Psoas muscle (tissue), 8 donors: ENCODE results near the gene FAM149A. TPM values are rescaled to one million over a fixed set of nuclear protein-coding genes. Genes with fewer than 3 reads are reported as not detected.

Source experiments
- ATAC-seq, 4 donors: fragments of 200-7000 bp; cut with Tn5 transposase; one replicate each; pipeline ENCODE4 v1.9.1; 2020; ENCODE audit warnings: moderate library complexity in 3 of 4, mild to moderate bottlenecking in 2 of 4
- DNase-seq, 2 donors: peaks; one replicate each; pipeline ENCODE4 v3.0.0-alpha.2; 2020
- H3K27ac ChIP-seq: fragments of 200-600 bp; one replicate; pipeline ENCODE4 v1.8.0; 2022
- H3K27me3 ChIP-seq, 3 donors: fragments of 200-600 bp in 1 of 3; one replicate each; pipeline versions ENCODE4 v1.6.1 to v1.8.0; 2013 to 2022; ENCODE audit warnings: low read length in 2 of 3, mild to moderate bottlenecking in 2 of 3, moderate library complexity in 1 of 3; ENCODE audit not compliant: insufficient read depth in 3 of 3
- H3K36me3 ChIP-seq, 2 donors: fragments of 200-600 bp in 1 of 2; one replicate each; pipeline versions ENCODE4 v1.6.1 to v1.8.0; 2013 to 2022; ENCODE audit warnings: low read depth in 1 of 2, mild to moderate bottlenecking in 1 of 2, moderate library complexity in 1 of 2; ENCODE audit not compliant: insufficient read depth in 1 of 2
- H3K4me1 ChIP-seq: fragments of 200-600 bp; one replicate; pipeline ENCODE4 v1.8.0; 2022
- H3K4me3 ChIP-seq: fragments of 200-600 bp; one replicate; pipeline ENCODE4 v1.8.0; 2022; ENCODE audit warnings: mild to moderate bottlenecking
- H3K9me3 ChIP-seq: fragments of 200-600 bp; one replicate; pipeline ENCODE4 v1.8.0; 2022
- WGBS, 3 donors: extraction: QIAGEN DNeasy Blood & Tissue Kit; methylation state at CpG; one replicate each; pipeline versions ENCODE4 v1.1.6 to v1.1.7; 2013; 5-methylcytosine and 5-hydroxymethylcytosine counted together
- intact Hi-C, 2 donors: fragments of 100-400 bp; cut with DNase I; formaldehyde crosslinking; loops; one replicate each; pipeline versions ENCODE4 v1.11.0 to v1.14.2; 2022
- polyA plus RNA-seq, 3 donors: library from polyadenylated mRNA; stranded (reverse); fragments of 200-250 nt; gene quantifications; one replicate each; pipeline ENCODE4 v1.2.3, GENCODE V29; 2013
- total RNA-seq, 4 donors: library from RNA; stranded (reverse); fragmentation: NEBNext Ultra II Directional in 2 of 4; extraction: Animal tissue kit (Norgen Biotek cat#: 25700) in 2 of 4; gene quantifications; one replicate each; pipeline versions ENCODE4 v1.2.1 to v1.2.4, GENCODE V29; 2021 to 2023
- TF ChIP-seq, protein P1 (sequence below): fragments of 200-600 bp; IDR thresholded peaks from one replicate; pipeline ENCODE4 v1.8.0; 2022; ENCODE audit warnings: antibody characterized with exemption
- donor health status: healthy with polysubstance abuse.
- donor health status: DM: no; HTN: no; CAD: no; lungs with moderate emphysema.
- donor health status: Bipolar disorder and iron deficiency.
- donor health status: healthy.
- donor health status: DM: yes; HTN: yes; CAD: no.
- donor health status: DM: no; HTN: no; CAD: no.
- donor health status: DM: no; HTN: no; CAD: no.
- donor health status: DM: yes; HTN: yes; CAD: no.

The FAM149A gene
- total and polyA plus RNA-seq, 7 donors, result 1.0 to 9.0 (median 5.8) TPM

DNA sequence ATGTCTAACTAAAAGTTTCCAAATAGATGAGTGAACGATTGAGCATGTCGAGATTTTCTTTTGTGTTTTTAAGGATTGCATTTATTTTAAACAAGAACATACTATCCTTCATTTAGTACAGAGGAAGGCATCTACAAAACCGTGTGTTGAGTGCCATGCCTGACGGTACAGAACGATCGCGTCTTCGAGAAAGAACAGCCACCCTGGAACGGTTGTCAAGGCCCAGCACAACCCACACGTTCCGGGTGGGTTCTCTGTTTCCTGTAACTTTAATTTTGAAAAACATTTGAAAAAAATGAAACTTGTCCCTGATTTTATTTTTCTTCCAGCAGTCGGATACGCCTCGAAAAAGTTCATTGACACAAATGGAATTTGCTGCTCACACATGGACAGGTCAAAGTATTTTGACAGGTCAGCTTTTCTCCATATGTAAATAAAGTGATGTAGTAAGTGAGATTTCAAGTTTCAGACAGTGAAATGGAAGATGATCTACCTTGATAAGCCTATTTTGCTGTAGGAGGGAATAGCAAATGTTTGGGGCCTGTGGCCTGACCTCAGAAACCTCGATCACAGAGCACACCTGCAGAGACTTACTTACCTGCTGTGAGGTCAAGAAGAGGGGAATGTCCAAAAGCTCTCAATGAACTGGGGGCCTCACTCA is 62.5 kb downstream of the FAM149A start:
- 88 to 92% (median 89%) methylated on average over 15 of the region's 15 CpGs for WGBS, 3 donors
- DNase-seq, result no peak
- no peak overlapping the region for H3K4me3 ChIP-seq
- peaks cover 0 to 2% (median 0%) of the 10 kb centered on the region in 3 donors for H3K27me3 ChIP-seq
- H3K27ac ChIP-seq, result no peak overlapping the region
- H3K9me3 ChIP-seq, result no peaks in the 10 kb centered on the region
- no peaks in the 10 kb centered on the region for H3K36me3 ChIP-seq
- ATAC-seq, result no peak
- no peaks in the 10 kb centered on the region for H3K4me1 ChIP-seq
- TF ChIP-seq, protein P1, sequence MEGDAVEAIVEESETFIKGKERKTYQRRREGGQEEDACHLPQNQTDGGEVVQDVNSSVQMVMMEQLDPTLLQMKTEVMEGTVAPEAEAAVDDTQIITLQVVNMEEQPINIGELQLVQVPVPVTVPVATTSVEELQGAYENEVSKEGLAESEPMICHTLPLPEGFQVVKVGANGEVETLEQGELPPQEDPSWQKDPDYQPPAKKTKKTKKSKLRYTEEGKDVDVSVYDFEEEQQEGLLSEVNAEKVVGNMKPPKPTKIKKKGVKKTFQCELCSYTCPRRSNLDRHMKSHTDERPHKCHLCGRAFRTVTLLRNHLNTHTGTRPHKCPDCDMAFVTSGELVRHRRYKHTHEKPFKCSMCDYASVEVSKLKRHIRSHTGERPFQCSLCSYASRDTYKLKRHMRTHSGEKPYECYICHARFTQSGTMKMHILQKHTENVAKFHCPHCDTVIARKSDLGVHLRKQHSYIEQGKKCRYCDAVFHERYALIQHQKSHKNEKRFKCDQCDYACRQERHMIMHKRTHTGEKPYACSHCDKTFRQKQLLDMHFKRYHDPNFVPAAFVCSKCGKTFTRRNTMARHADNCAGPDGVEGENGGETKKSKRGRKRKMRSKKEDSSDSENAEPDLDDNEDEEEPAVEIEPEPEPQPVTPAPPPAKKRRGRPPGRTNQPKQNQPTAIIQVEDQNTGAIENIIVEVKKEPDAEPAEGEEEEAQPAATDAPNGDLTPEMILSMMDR, result no peak
- intact Hi-C loops, result no loop called here

DNA sequence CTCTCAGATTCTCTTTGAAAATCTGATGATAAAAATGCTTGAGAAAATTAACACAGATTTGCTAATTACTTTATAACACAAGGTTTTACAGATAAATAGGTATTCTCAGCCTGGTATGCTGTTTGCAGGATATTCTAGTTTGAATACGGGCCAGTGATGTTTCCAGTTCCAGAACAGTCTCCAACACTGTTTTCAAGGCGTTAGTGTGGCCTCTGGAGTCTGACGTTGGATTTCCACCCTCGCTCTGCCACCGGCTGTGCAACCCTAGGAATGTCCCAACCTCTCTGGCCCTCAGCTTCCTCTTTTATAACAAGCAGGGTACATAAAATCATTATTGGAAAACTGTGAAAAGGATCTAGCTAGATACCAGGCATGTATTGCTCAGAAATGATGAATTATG is 63.1 kb downstream of the FAM149A start:
- H3K4me3 ChIP-seq, result no peak overlapping the region
- H3K27ac ChIP-seq, result no peak overlapping the region
- intact Hi-C loops, result no loop called here
- TF ChIP-seq, protein P1, result no peak
- 71 to 84% (median 74%) methylated on average over 5 of the region's 5 CpGs for WGBS, 3 donors
- ATAC-seq (no peak), DNase-seq (no peak)
- H3K9me3 ChIP-seq, result no peaks in the 10 kb centered on the region
- H3K27me3 ChIP-seq, result peaks cover 0 to 2% (median 0%) of the 10 kb centered on the region in 3 donors
- H3K36me3 ChIP-seq, result no peaks in the 10 kb centered on the region
- H3K4me1 ChIP-seq, result no peaks in the 10 kb centered on the region

DNA sequence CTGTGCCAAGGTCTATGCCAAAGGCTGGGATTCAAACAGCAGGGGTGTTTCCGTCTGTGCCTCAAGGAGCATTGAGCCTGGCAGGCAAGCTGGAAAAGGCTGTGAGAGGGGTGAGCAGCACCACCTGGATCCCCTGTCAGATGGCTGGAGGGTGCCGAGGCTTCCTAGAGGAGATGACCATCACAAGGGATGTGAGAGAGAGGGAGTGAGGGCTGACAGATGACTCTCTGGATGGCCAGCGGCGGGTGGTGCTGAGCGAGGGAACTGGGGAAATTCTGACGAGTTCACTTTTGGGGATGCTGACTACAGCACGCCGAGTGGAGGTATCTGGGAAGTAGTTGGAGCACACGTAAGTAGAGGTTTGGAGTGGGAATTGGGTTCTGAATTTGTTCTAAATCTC is 64.2 kb downstream of the FAM149A start:
- WGBS, 3 donors, result 93 to 95% (median 94%) methylated on average over 9 of the region's 9 CpGs
- no peak overlapping the region for H3K27ac ChIP-seq
- no peaks in the 10 kb centered on the region for H3K4me1 ChIP-seq
- H3K27me3 ChIP-seq, result no peaks in the 10 kb centered on the region
- DNase-seq (no peak), ATAC-seq (no peak)
- no peaks in the 10 kb centered on the region for H3K36me3 ChIP-seq
- intact Hi-C loops, result no loop called here
- H3K9me3 ChIP-seq, result no peaks in the 10 kb centered on the region
- no peak overlapping the region for H3K4me3 ChIP-seq
- TF ChIP-seq, protein P1, result no peak

DNA sequence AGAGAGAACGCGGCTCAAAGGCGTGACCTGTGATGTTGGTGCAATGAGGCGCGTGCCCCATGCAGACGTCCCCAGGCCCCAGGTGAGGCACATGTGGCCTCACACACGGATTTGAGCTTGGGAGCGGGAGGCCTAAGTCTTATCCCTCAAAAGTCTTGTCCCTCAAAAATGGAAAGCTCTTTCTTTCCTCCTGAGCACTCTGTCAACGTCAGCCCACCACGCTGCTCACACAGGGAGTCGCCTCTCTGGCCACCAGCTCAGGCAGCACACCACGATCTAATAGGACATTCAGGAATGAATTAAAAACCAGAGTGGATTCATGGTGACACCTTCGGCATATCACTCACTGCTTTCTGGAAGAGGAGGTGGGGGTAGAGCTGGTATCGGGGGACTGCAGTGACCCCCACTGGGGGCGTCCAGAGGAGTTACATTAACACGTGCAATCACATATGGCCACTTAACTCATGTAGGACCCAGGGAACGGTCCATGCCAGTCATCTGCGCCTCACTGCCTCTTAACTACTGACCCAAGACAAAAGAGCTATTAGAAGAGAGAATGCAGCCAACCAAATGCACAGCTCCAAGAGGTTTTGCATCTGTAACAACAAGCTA is 64.9 kb downstream of the FAM149A start:
- intact Hi-C loops, result no loop called here
- no peaks in the 10 kb centered on the region for H3K36me3 ChIP-seq
- no peaks in the 10 kb centered on the region for H3K4me1 ChIP-seq
- no peak for DNase-seq
- no peaks in the 10 kb centered on the region for H3K9me3 ChIP-seq
- TF ChIP-seq, protein P1, result no peak
- ATAC-seq, result no peak
- no peak overlapping the region for H3K27ac ChIP-seq
- no peak overlapping the region for H3K4me3 ChIP-seq
- no peaks in the 10 kb centered on the region for H3K27me3 ChIP-seq
- 92 to 94% (median 93%) methylated on average over 18 of the region's 18 CpGs for WGBS, 3 donors
